NB4 (cell line): Measurements from ENCODE around the gene SERBP1.

Experiments used
- DNase-seq: peaks from one replicate; pipeline ENCODE4 v3.0.0; 2010; ENCODE audit warnings: low read depth
- H3K4me3 ChIP-seq: one replicate; pipeline ENCODE4 v1.5.1; 2011; ENCODE audit warnings: mild to moderate bottlenecking, low read depth, low read length, moderate library complexity
- CTCF ChIP-seq: IDR thresholded peaks from one replicate; pipeline ENCODE4 v1.5.1; 2012; ENCODE audit warnings: low read depth, low read length
- MAX ChIP-seq: IDR thresholded peaks from 2 replicates; pipeline ENCODE4 v1.6.1; 2011; ENCODE audit warnings: low read depth, low read length
- MYC ChIP-seq: IDR thresholded peaks from 2 replicates; pipeline ENCODE4 v1.6.1; 2011; ENCODE audit warnings: low read depth, low read length
- POLR2A ChIP-seq: IDR thresholded peaks from 2 replicates; pipeline ENCODE4 v1.6.1; 2011; ENCODE audit warnings: mild to moderate bottlenecking; ENCODE audit not compliant: insufficient read length; ENCODE audit errors: extremely low read depth

SERBP1 gene

GRCh38 chr1:67434491-67434890 is 4.3 kb upstream of the SERBP1 start:
- no peak for TF ChIP-seq CTCF
- TF ChIP-seq MAX, result no peak
- TF ChIP-seq POLR2A, result no peak
- TF ChIP-seq MYC, result no peak
- no peak for DNase-seq
- H3K4me3 ChIP-seq, result no peak overlapping the region

GRCh38 chr1:67433837-67434236 is 3.6 kb upstream of the SERBP1 start:
- DNase-seq, result peak; percentile 61
- H3K4me3 ChIP-seq, result peak overlapping the region; percentile 17
- TF ChIP-seq POLR2A (no peak), MAX (no peak), CTCF (no peak), MYC (no peak)

- H3K4me3 ChIP-seq, result no peak overlapping the region
- DNase-seq, result no peak
- TF ChIP-seq POLR2A (no peak), CTCF (no peak), MYC (no peak)
Observed at GRCh38 chr1:67432745-67433144, 2.5 kb upstream of the SERBP1 start.

GRCh38 chr1:67431869-67432578 is 1.8 kb upstream of the SERBP1 start:
- no peak for TF ChIP-seq MYC
- peak; percentile 23; the same call in 1 of the 2 replicates for TF ChIP-seq MAX
- peak overlapping the region; percentile 84 for H3K4me3 ChIP-seq
- DNase-seq, result peak; percentile 57

- TF ChIP-seq MYC (no peak), CTCF (no peak), MAX (0 out of 2 replicates have a peak, but pooled peaks have one; percentile 4)
Observed at GRCh38 chr1:67431156-67431765, 1.1 kb upstream of the SERBP1 start.

GRCh38 chr1:67429528-67430357 is 459 bp downstream of the SERBP1 start:
- TF ChIP-seq MYC (0 out of 2 replicates have a peak, but pooled peaks have one; percentile 10), MAX (no peak), POLR2A (peak; percentile 59), CTCF (no peak)
- peak overlapping the region; percentile 90 for H3K4me3 ChIP-seq
- peak; percentile 43 for DNase-seq

More at GRCh38 chr1:67431156-67431765, 1.1 kb upstream of the SERBP1 start:
- DNase-seq, result peak; percentile 14
- H3K4me3 ChIP-seq, result peak overlapping the region; percentile 84
